K562 (cell line): ENCODE results near the gene PRCP. TPM values are rescaled to one million over a fixed set of nuclear protein-coding genes. Genes with fewer than 3 reads are reported as not detected.

Experiments used
- ATAC-seq: fragments of 200-7000 bp; cut with Tn5 transposase; 3 replicates; pipeline ENCODE4 v1.9.1; 2020; ENCODE audit warnings: moderate library complexity
- BruUV-seq: library from RNA; stranded (reverse); fragments of 400-500 nt; replicated peaks from 2 replicates; lab custom pipeline; 2021; lab: Mats Ljungman, UMichigan
- CTCF ChIA-PET: fragments of 300-600 bp; formaldehyde crosslinking; extraction: SDS; loops from one replicate; lab custom pipeline; 2021; ENCODE audit warnings: low intra/inter-chr PET ratio; lab: Yijun Ruan, JAX
- POLR2A ChIA-PET: fragments of 300-600, 350-650 bp; sonication (Branson Sonifier 250); formaldehyde crosslinking; extraction: SDS; loops from one replicate; lab custom pipeline; 2021; ENCODE audit warnings: antibody characterized with exemption, inconsistent platforms; lab: Yijun Ruan, JAX
- DNase-seq, 4 experiments: peaks; one replicate each; pipeline versions ENCODE4 v3.0.0 to v3.0.0-alpha.2; 2011 to 2018; ENCODE audit warnings: low spot score in 3 of 4, mixed read lengths in 3 of 4; ENCODE audit errors: extremely low read depth in 1 of 4
- FAIRE-seq: peaks from 2 replicates; lab custom pipeline; 2011; peaks lifted over from hg19 to GRCh38; lab: Jason Lieb, UNC
- H2AFZ ChIP-seq: 2 replicates; pipeline ENCODE4 v1.6.0; 2011; ENCODE audit warnings: low read depth, low read length, control low read depth, inconsistent platforms
- H3K27ac ChIP-seq: fragments of 200-600 bp; 3 replicates; pipeline ENCODE4 v1.8.0; 2011; ENCODE audit warnings: low read depth, mild to moderate bottlenecking, control low read depth, inconsistent platforms, low read length, moderate library complexity, mixed read lengths; ENCODE audit errors: extremely low read depth
- H3K27me3 ChIP-seq, 2 experiments: fragments of 300-600 bp in 1 of 2; 2 replicates in 1 of 2; 3 replicates in 1 of 2; pipeline versions ENCODE4 v1.6.0 to v1.8.0; 2011; ENCODE audit warnings: inconsistent platforms in 2 of 2, low read length in 2 of 2, mild to moderate bottlenecking in 1 of 2, mixed read lengths in 1 of 2, moderate library complexity in 1 of 2; ENCODE audit not compliant: control insufficient read depth in 2 of 2, insufficient read depth in 2 of 2
- H3K36me3 ChIP-seq: fragments of 300-600 bp; 3 replicates; pipeline ENCODE4 v1.8.0; 2011; ENCODE audit warnings: mild to moderate bottlenecking, low read length, inconsistent platforms; ENCODE audit not compliant: control insufficient read depth, insufficient read depth
- H3K4me1 ChIP-seq, 2 experiments: fragments of 200-600 bp in 1 of 2; replicated peaks in 1 of 2; 2 replicates in 1 of 2; 3 replicates in 1 of 2; pipeline versions ENCODE4 v1.5.1 to v1.8.0; 2011; ENCODE audit warnings: inconsistent platforms in 2 of 2, low read length in 2 of 2, mild to moderate bottlenecking in 1 of 2, mixed read lengths in 1 of 2, moderate library complexity in 1 of 2; ENCODE audit not compliant: control insufficient read depth in 2 of 2, insufficient read depth in 2 of 2
- H3K4me2 ChIP-seq: 2 replicates; pipeline ENCODE4 v1.6.1; 2011; ENCODE audit warnings: low read length, control low read depth, inconsistent platforms, mixed read lengths; ENCODE audit not compliant: insufficient read depth
- H3K4me3 ChIP-seq: fragments of 200-600 bp; sonication (generic), shearing (Covaris generic); 2 replicates; pipeline ENCODE4 v1.5.1; 2016; ENCODE audit warnings: control low read depth, inconsistent platforms
- H3K79me2 ChIP-seq: fragments of 200-600 bp; 3 replicates; pipeline ENCODE4 v1.8.0; 2011; ENCODE audit warnings: low read length, inconsistent platforms; ENCODE audit not compliant: control insufficient read depth, insufficient read depth
- H3K9ac ChIP-seq, 2 experiments: 2 replicates each; pipeline versions ENCODE4 v1.6.0 to v1.6.1; 2011; ENCODE audit warnings: low read depth in 2 of 2, low read length in 2 of 2, control low read depth in 1 of 2, inconsistent platforms in 1 of 2, mild to moderate bottlenecking in 1 of 2, mixed read lengths in 1 of 2; ENCODE audit not compliant: insufficient read depth in 1 of 2
- H3K9me1 ChIP-seq: one replicate; pipeline ENCODE4 v1.6.0; 2011; ENCODE audit warnings: inconsistent platforms, mild to moderate bottlenecking, low read length, moderate library complexity; ENCODE audit not compliant: control insufficient read depth, insufficient read depth
- H3K9me3 ChIP-seq: replicated peaks from 2 replicates; pipeline ENCODE4 v1.5.1; 2011; ENCODE audit warnings: low read depth, low read length, inconsistent platforms; ENCODE audit not compliant: control insufficient read depth, insufficient read depth
- H4K20me1 ChIP-seq: replicated peaks from 2 replicates; pipeline ENCODE4 v1.6.1; 2011; ENCODE audit warnings: low read length, inconsistent platforms, mixed read lengths; ENCODE audit not compliant: control insufficient read depth, insufficient read depth
- CEBPB ChIP-seq: fragments of 450-650 bp; IDR thresholded peaks from 2 replicates; pipeline ENCODE4 v1.6.1; 2016; ENCODE audit warnings: missing genetic modification characterization, missing compliant biosample characterization
- KDM1A ChIP-seq, 2 experiments: fragments of 450-650 bp; IDR thresholded peaks; 2 replicates each; pipeline ENCODE4 v1.6.1; 2016; ENCODE audit warnings: mild to moderate bottlenecking in 2 of 2
- PHF21A ChIP-seq: fragments of 450-650 bp; IDR thresholded peaks from 2 replicates; pipeline ENCODE4 v1.6.1; 2017; ENCODE audit warnings: low read depth, borderline replicate concordance
- TSHZ1 ChIP-seq: fragments of 250-450 bp; sonication (Bioruptor Pico); IDR thresholded peaks from 2 replicates; pipeline ENCODE4 v1.4.0; 2020; ENCODE audit warnings: mild to moderate bottlenecking, moderate library complexity
- ZNF274 ChIP-seq: IDR thresholded peaks from 2 replicates; pipeline ENCODE4 v1.6.1; 2011; ENCODE audit warnings: low read depth, mild to moderate bottlenecking, low read length, moderate library complexity, borderline replicate concordance
- ZNF384 ChIP-seq: IDR thresholded peaks from 2 replicates; pipeline ENCODE4 v1.6.1; 2012; ENCODE audit warnings: low read depth, low read length, improper control_type of control experiment
- ZNF695 ChIP-seq: fragments of 450-650 bp; formaldehyde crosslinking; IDR thresholded peaks from 2 replicates; pipeline ENCODE4 v1.4.0; 2020; ENCODE audit warnings: mild to moderate bottlenecking, moderate library complexity
- in situ Hi-C: fragments of 300-500 bp; cut with MboI; formaldehyde crosslinking; loops from 4 replicates; pipeline ENCODE4 v1.15.0; 2018; ENCODE audit warnings: inconsistent platforms, mixed read lengths
- intact Hi-C: fragments of 100-400 bp; cut with micrococcal nuclease; formaldehyde crosslinking; loops from 2 replicates; pipeline ENCODE4 v1.14.2; 2022
- polyA plus RNA-seq, 8 experiments: library from polyadenylated mRNA; depleted of rRNA in 4 of 8; stranded (reverse) in 5 of 8; unstranded in 3 of 8; fragments of >200 nt; fragmentation: Nextera tagmentation in 2 of 8; fragmentation: Illumina TruSeq in 1 of 8; extraction: Ambion mirVana in 2 of 8; extraction: Trizol in 1 of 8; gene quantifications; 2 replicates each; pipeline versions ENCODE4 v1.2.1 to v1.2.3, GENCODE V29; 2011 to 2014; ENCODE audit warnings: inconsistent platforms in 1 of 8, missing spikeins in 1 of 8
- total RNA-seq, 7 experiments: library from RNA; depleted of rRNA in 6 of 7; stranded (reverse); fragments of >200 nt in 6 of 7; fragmentation: Illumina TruSeq in 2 of 7; extraction: Trizol in 2 of 7; gene quantifications; 2 replicates each; pipeline versions ENCODE4 v1.2.1 to v1.2.3, GENCODE V29; 2011 to 2021; ENCODE audit warnings: low replicate concordance in 1 of 7
- TF ChIP-seq, protein P1 (sequence below): sonication (generic); formaldehyde crosslinking; IDR thresholded peaks from 2 replicates; pipeline ENCODE4 v1.8.1; 2023; ENCODE audit warnings: mild to moderate bottlenecking, missing genetic modification reagents, moderate library complexity

The PRCP gene
- total and polyA plus RNA-seq, 9 of the 15 experiments (the other 6 are each of a cell fraction or from before 2014, with no cell fraction given) = 9.5 to 43.1 (median 23.2) TPM

- no peak overlapping the region for H3K4me2 ChIP-seq
- no peak for TF ChIP-seq ZNF274
- TF ChIP-seq CEBPB (tag) = no peak
- no peak for TF ChIP-seq KDM1A (IDR thresholded peaks at IDR 0.05)
- no peak for TF ChIP-seq PHF21A
- TF ChIP-seq, protein P1, sequence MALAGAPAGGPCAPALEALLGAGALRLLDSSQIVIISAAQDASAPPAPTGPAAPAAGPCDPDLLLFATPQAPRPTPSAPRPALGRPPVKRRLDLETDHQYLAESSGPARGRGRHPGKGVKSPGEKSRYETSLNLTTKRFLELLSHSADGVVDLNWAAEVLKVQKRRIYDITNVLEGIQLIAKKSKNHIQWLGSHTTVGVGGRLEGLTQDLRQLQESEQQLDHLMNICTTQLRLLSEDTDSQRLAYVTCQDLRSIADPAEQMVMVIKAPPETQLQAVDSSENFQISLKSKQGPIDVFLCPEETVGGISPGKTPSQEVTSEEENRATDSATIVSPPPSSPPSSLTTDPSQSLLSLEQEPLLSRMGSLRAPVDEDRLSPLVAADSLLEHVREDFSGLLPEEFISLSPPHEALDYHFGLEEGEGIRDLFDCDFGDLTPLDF (CRISPR knock-in tag) = no peak
- TF ChIP-seq ZNF384 = no peak
- no peak for TF ChIP-seq ZNF695 (CRISPR knock-in tag)
- TF ChIP-seq TSHZ1 (CRISPR knock-in tag) = no peak
- TF ChIP-seq, all 486 proteins: peak for 0
- H3K4me3 ChIP-seq = no peak overlapping the region
- H3K36me3 ChIP-seq = 0 out of 3 replicates have a peak, but pooled peaks cover 2% of the 10 kb centered on the region
- no peaks in the 10 kb centered on the region; the same call in 1 of the 2 replicates for H4K20me1 ChIP-seq
- intact Hi-C loops (no loop called here), in situ Hi-C loops (loop anchor here (25.0 kb wide), 1 partner anchor 958 kb away; no protein-coding TSS in a partner anchor)
- ATAC-seq (no peak), DNase-seq (no peak), FAIRE-seq (no peak)
- H3K4me1 ChIP-seq = no peaks in the 10 kb centered on the region
- no peak overlapping the region for H2AFZ ChIP-seq
- POLR2A ChIA-PET = interaction anchor here (0.7 kb wide), 1 partner anchor 38 kb away, joined by 4 read pairs; no protein-coding TSS in a partner anchor
- no peaks in the 10 kb centered on the region for H3K9me1 ChIP-seq
- BruUV-seq = no TSS peak
- CTCF ChIA-PET = no interaction called here
- H3K27me3 ChIP-seq = no peaks in the 10 kb centered on the region
- no peak overlapping the region for H3K9ac ChIP-seq
- no peaks in the 10 kb centered on the region for H3K79me2 ChIP-seq
- H3K9me3 ChIP-seq = no peaks in the 10 kb centered on the region
- no peak overlapping the region for H3K27ac ChIP-seq
Observed at GRCh38 chr11:82854242-82854641, 46.0 kb downstream of the PRCP start.
